Upper lobe of right lung (tissue), 1 donor: ENCODE data around the gene RNF113B. TPM values are rescaled to one million over a fixed set of nuclear protein-coding genes. Genes with fewer than 3 reads are reported as not detected.

Experiments used
- ATAC-seq: fragments of 200-7000 bp; cut with Tn5 transposase; one replicate; pipeline ENCODE4 v1.9.1; 2020; ENCODE audit warnings: mild to moderate bottlenecking, moderate library complexity
- DNase-seq: peaks from one replicate; pipeline ENCODE4 v3.0.0-alpha.2; 2020
- H3K27ac ChIP-seq: fragments of 200-600 bp; one replicate; pipeline ENCODE4 v1.8.0; 2022
- H3K27me3 ChIP-seq: fragments of 200-600 bp; one replicate; pipeline ENCODE4 v1.8.0; 2022; ENCODE audit warnings: mild to moderate bottlenecking
- H3K36me3 ChIP-seq: fragments of 200-600 bp; one replicate; pipeline ENCODE4 v1.8.0; 2022
- H3K4me1 ChIP-seq: fragments of 200-600 bp; one replicate; pipeline ENCODE4 v1.8.0; 2022
- H3K4me3 ChIP-seq: fragments of 200-600 bp; one replicate; pipeline ENCODE4 v1.8.0; 2022; ENCODE audit warnings: mild to moderate bottlenecking
- H3K9me3 ChIP-seq: fragments of 200-600 bp; one replicate; pipeline ENCODE4 v1.8.0; 2022
- CTCF ChIP-seq: fragments of 200-600 bp; IDR thresholded peaks from one replicate; pipeline ENCODE4 v1.8.0; 2022; ENCODE audit warnings: antibody characterized with exemption
- intact Hi-C: fragments of 100-400 bp; cut with DNase I; formaldehyde crosslinking; loops from one replicate; pipeline ENCODE4 v1.11.0; 2022
- total RNA-seq: library from RNA; stranded (reverse); fragmentation: NEBNext Ultra II Directional; extraction: Animal tissue kit (Norgen Biotek cat#: 25700); gene quantifications from one replicate; pipeline ENCODE4 v1.2.1, GENCODE V29; 2021
- donor health status: DM: no; HTN: yes; CAD: no; lungs with severe emphysema.

The RNF113B gene
- total RNA-seq, 1 donor from 2014 or later, result not detected

GRCh38 chr13:98182153-98182552 is 5.1 kb upstream of the RNF113B start:
- DNase-seq, result no peak
- Histone ChIP-seq H3K27me3 (no peaks in the 10 kb centered on the region), H3K4me3 (no peak overlapping the region), H3K4me1 (no peaks in the 10 kb centered on the region), H3K9me3 (no peaks in the 10 kb centered on the region), H3K27ac (no peak overlapping the region), H3K36me3 (no peaks in the 10 kb centered on the region)
- intact Hi-C loops, result no loop called here
- ATAC-seq, result no peak
- no peak for TF ChIP-seq CTCF

DNA sequence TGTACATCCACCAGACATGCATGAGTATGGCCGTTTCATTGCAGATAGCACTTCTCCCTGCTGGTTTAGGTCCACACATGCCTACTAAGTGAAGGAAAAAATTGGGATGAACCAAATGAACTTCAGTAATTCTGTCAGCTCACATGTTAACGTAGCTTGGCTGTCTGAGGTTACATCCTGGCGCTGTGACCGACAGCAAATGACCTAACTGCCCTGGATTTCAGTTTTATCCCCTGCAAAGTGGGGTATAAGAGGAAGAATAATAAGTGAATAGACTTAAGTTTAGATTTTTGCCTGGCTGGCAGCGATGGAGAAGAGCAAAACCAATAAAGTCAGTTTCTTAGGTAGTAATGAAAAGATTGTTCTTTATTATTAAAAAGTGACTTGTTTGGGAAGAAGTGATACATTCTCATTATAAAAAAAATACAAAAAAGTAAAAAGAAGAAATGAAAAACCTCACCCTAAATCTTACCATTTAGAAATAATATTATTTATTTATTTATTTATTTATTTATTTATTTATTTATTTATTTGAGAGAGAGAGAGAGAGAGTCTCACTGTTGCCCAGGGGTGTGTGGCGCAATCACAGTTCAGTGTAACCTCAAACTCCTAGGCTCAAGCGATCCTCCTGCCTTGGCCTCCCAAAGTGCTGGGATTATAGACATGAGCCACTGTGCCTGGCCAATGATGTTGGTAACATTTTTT is 4.2 kb upstream of the RNF113B start:
- H3K27me3 ChIP-seq, result no peaks in the 10 kb centered on the region
- intact Hi-C loops, result no loop called here
- H3K4me3 ChIP-seq, result no peak overlapping the region
- H3K9me3 ChIP-seq, result no peaks in the 10 kb centered on the region
- TF ChIP-seq CTCF, result no peak
- DNase-seq, result no peak
- H3K27ac ChIP-seq, result no peak overlapping the region
- no peaks in the 10 kb centered on the region for H3K4me1 ChIP-seq
- no peaks in the 10 kb centered on the region for H3K36me3 ChIP-seq
- ATAC-seq, result no peak

DNA sequence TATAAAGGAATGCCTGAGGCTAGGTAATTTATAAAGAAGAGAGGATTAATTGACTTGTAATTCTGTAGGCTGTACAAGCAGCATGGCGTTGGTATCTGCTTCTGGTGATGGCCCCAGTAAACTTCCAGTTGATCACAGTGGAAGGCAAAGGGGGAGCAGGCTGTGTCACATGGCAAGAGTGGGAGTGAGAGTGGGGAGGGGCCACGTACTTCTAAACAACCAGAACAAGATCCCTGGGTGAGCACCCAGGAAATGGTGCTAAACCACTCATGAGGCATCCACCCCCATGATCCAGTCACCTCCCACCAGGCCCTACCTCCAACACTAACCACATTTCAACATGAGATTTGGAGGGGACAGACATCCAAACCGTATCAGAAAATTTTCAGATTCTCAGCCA is 3.0 kb upstream of the RNF113B start:
- intact Hi-C loops, result no loop called here
- ATAC-seq (no peak), DNase-seq (no peak)
- no peaks in the 10 kb centered on the region for H3K27me3 ChIP-seq
- H3K27ac ChIP-seq, result no peak overlapping the region
- H3K4me1 ChIP-seq, result peaks cover under 1% of the 10 kb centered on the region
- H3K4me3 ChIP-seq, result no peak overlapping the region
- H3K9me3 ChIP-seq, result no peaks in the 10 kb centered on the region
- TF ChIP-seq CTCF, result no peak
- H3K36me3 ChIP-seq, result no peaks in the 10 kb centered on the region

DNA sequence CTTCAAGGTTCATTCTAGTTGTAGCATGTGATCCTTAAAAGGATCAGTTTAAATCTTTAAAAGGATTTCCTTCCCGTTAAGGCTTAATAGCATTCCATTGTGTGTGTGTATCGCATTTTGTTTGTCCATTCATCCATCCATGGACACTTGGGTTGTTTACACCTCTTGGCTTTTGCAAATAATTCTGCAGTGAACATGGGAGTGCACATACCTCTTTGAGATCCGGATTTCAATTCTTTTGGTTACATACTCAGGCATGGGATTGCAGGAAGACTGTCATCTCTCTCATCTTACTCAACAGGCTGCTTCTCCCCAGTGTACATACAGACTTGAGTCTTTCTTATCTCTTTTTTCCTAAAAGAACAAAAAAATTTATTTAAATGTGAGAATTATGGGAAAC is 1.2 kb downstream of the RNF113B start:
- no peak overlapping the region for H3K27ac ChIP-seq
- TF ChIP-seq CTCF, result no peak
- no peak for ATAC-seq
- intact Hi-C loops, result no loop called here
- H3K4me3 ChIP-seq, result no peak overlapping the region
- no peaks in the 10 kb centered on the region for H3K27me3 ChIP-seq
- H3K9me3 ChIP-seq, result no peaks in the 10 kb centered on the region
- H3K4me1 ChIP-seq, result peaks cover 38% of the 10 kb centered on the region
- DNase-seq, result no peak
- no peaks in the 10 kb centered on the region for H3K36me3 ChIP-seq

DNA sequence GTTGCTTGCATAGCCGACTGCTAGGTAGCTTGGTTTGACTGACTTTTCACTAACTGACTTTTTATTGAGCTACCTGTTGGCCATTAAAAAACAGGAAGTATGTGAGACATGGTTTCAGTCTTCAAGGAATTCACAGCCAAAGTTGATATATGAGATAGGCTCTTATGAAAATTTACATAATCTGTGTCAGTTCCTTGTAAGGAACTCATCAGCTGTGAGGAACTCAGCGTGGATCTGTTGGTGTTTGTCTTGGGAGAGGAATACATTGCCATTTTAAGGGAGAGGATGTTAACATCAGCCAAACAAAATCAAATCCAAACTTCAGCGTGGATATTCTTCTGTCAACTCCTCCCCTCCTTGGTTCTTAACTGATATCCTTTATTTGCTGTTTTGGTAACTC is 2.0 kb downstream of the RNF113B start:
- no peak for ATAC-seq
- intact Hi-C loops, result no loop called here
- H3K27me3 ChIP-seq, result no peaks in the 10 kb centered on the region
- no peak for DNase-seq
- H3K4me3 ChIP-seq, result no peak overlapping the region
- TF ChIP-seq CTCF, result no peak
- peak overlapping the region; percentile 18 for H3K27ac ChIP-seq
- no peaks in the 10 kb centered on the region for H3K9me3 ChIP-seq
- peaks cover 38% of the 10 kb centered on the region for H3K4me1 ChIP-seq
- H3K36me3 ChIP-seq, result no peaks in the 10 kb centered on the region

- H3K27ac ChIP-seq, result peak overlapping the region; percentile 73
- H3K36me3 ChIP-seq, result no peaks in the 10 kb centered on the region
- no peaks in the 10 kb centered on the region for H3K9me3 ChIP-seq
- DNase-seq, result no peak
- intact Hi-C loops, result no loop called here
- H3K4me3 ChIP-seq, result no peak overlapping the region
- peaks cover 38% of the 10 kb centered on the region for H3K4me1 ChIP-seq
- TF ChIP-seq CTCF, result no peak
- ATAC-seq, result no peak
- H3K27me3 ChIP-seq, result no peaks in the 10 kb centered on the region
Observed at GRCh38 chr13:98174307-98174706, 2.8 kb downstream of the RNF113B start.
